HepG2 (cell line): ENCODE results near the gene CREG1. TPM values are rescaled to one million over a fixed set of nuclear protein-coding genes. Genes with fewer than 3 reads are reported as not detected.

Experiments used
- ATAC-seq: fragments of 200-7000 bp; cut with Tn5 transposase; 3 replicates; pipeline ENCODE4 v1.9.1; 2020; ENCODE audit warnings: mild to moderate bottlenecking, moderate library complexity
- BruUV-seq: library from RNA; stranded (reverse); fragments of 400-500 nt; replicated peaks from 2 replicates; lab custom pipeline; 2021; lab: Mats Ljungman, UMichigan
- CTCF ChIA-PET: fragments of 300-600 bp; formaldehyde crosslinking; extraction: SDS; loops from one replicate; lab custom pipeline; 2021; ENCODE audit warnings: low total read pairs, inconsistent platforms, low intra/inter-chr PET ratio; lab: Yijun Ruan, JAX
- POLR2A ChIA-PET: fragments of 350-600 bp; sonication (Branson Sonifier 250); formaldehyde crosslinking; loops from one replicate; lab custom pipeline; 2020; ENCODE audit warnings: antibody characterized with exemption, inconsistent platforms; lab: Yijun Ruan, JAX
- DNase-seq: peaks from one replicate; pipeline ENCODE4 v3.0.0-alpha.2; 2015; ENCODE audit warnings: low spot score
- FAIRE-seq: peaks from 3 replicates; lab custom pipeline; 2011; peaks lifted over from hg19 to GRCh38; lab: Jason Lieb, UNC
- H2AFZ ChIP-seq: one replicate; pipeline ENCODE4 v1.6.1; 2011; ENCODE audit warnings: low read length, inconsistent platforms
- H3K27ac ChIP-seq: fragments of 300-600 bp; 3 replicates; pipeline ENCODE4 v1.8.0; 2011; ENCODE audit warnings: mixed run types, mild to moderate bottlenecking, mixed read lengths, low read length, inconsistent platforms; ENCODE audit not compliant: insufficient read depth; ENCODE audit errors: extremely low read length
- H3K27me3 ChIP-seq, 2 experiments: fragments of 200-600 bp in 1 of 2; 2 replicates in 1 of 2; 3 replicates in 1 of 2; pipeline versions ENCODE4 v1.6.0 to v1.8.0; 2011; ENCODE audit warnings: low read length in 2 of 2, mild to moderate bottlenecking in 2 of 2, moderate library complexity in 2 of 2, inconsistent platforms in 1 of 2; ENCODE audit not compliant: insufficient read depth in 2 of 2, control insufficient read depth in 1 of 2
- H3K36me3 ChIP-seq, 2 experiments: fragments of 200-600 bp in 1 of 2; replicated peaks in 1 of 2; 2 replicates in 1 of 2; 3 replicates in 1 of 2; pipeline versions ENCODE4 v1.5.1 to v1.8.0; 2011; ENCODE audit warnings: low read length in 2 of 2, inconsistent platforms in 1 of 2; ENCODE audit not compliant: insufficient read depth in 2 of 2, control insufficient read depth in 1 of 2
- H3K4me1 ChIP-seq: 2 replicates; pipeline ENCODE4 v1.5.1; 2012; ENCODE audit warnings: low read length, inconsistent platforms; ENCODE audit not compliant: insufficient read depth
- H3K4me2 ChIP-seq: 2 replicates; pipeline ENCODE4 v1.6.0; 2011; ENCODE audit warnings: low read depth, low read length, inconsistent platforms
- H3K4me3 ChIP-seq, 3 experiments: fragments of 200-600 bp in 1 of 3; sonication (generic), shearing (Covaris generic) in 1 of 3; replicated peaks in 1 of 3; 2 replicates each; pipeline ENCODE4 v1.5.1; 2011 to 2016; ENCODE audit warnings: low read length in 3 of 3, inconsistent platforms in 2 of 3, low read depth in 2 of 3, mild to moderate bottlenecking in 2 of 3, control low read depth in 1 of 3, mixed read lengths in 1 of 3; ENCODE audit not compliant: insufficient read depth in 1 of 3
- H3K79me2 ChIP-seq: one replicate; pipeline ENCODE4 v1.6.1; 2011; ENCODE audit warnings: low read length, inconsistent platforms; ENCODE audit not compliant: insufficient read depth
- H3K9ac ChIP-seq: 2 replicates; pipeline ENCODE4 v1.6.0; 2011; ENCODE audit warnings: mild to moderate bottlenecking, low read depth, low read length, inconsistent platforms; ENCODE audit not compliant: insufficient read depth
- H3K9me3 ChIP-seq: 2 replicates; pipeline ENCODE4 v1.5.1; 2012; ENCODE audit warnings: mild to moderate bottlenecking, low read length
- H4K20me1 ChIP-seq: 2 replicates; pipeline ENCODE4 v1.6.0; 2011; ENCODE audit warnings: inconsistent platforms, mild to moderate bottlenecking, low read length, moderate library complexity; ENCODE audit not compliant: insufficient read depth
- ETS1 ChIP-seq: sonication (generic); formaldehyde crosslinking; IDR thresholded peaks from 2 replicates; pipeline ENCODE4 v1.4.0; 2020; ENCODE audit warnings: missing genetic modification reagents
- GRHL1 ChIP-seq: sonication (generic); formaldehyde crosslinking; conservative IDR thresholded peaks from 2 replicates; pipeline ENCODE4 v1.8.0; 2022; ENCODE audit warnings: missing genetic modification reagents
- NFE2L2 ChIP-seq: fragments of 150-350 bp; IDR thresholded peaks from 2 replicates; pipeline ENCODE4 v1.6.1; 2014; ENCODE audit warnings: low read length
- POGZ ChIP-seq: sonication (generic); formaldehyde crosslinking; IDR thresholded peaks from 2 replicates; pipeline ENCODE4 v1.4.0; 2020; ENCODE audit warnings: mild to moderate bottlenecking, missing genetic modification reagents
- SOX5 ChIP-seq: IDR thresholded peaks from 2 replicates; pipeline ENCODE4 v1.6.1; 2016; ENCODE audit warnings: borderline replicate concordance
- SPEN ChIP-seq: sonication (generic); formaldehyde crosslinking; IDR thresholded peaks from 2 replicates; pipeline ENCODE4 v1.5.1; 2020; ENCODE audit warnings: low read depth, mild to moderate bottlenecking, missing genetic modification reagents
- TCF7L2 ChIP-seq: IDR thresholded peaks from 2 replicates; pipeline ENCODE4 v1.6.1; 2011; ENCODE audit warnings: mild to moderate bottlenecking, low read depth, low read length, moderate library complexity
- TERF1 ChIP-seq: sonication (generic); formaldehyde crosslinking; IDR thresholded peaks from 2 replicates; pipeline ENCODE4 v1.8.0; 2022; ENCODE audit warnings: mild to moderate bottlenecking, missing genetic modification reagents, moderate library complexity
- TGIF2 ChIP-seq: IDR thresholded peaks from 2 replicates; pipeline ENCODE4 v1.6.1; 2016; ENCODE audit warnings: control low read depth, missing compliant biosample characterization
- ZC3H13 ChIP-seq: sonication (generic); formaldehyde crosslinking; IDR thresholded peaks from 2 replicates; pipeline ENCODE4 v1.8.1; 2023; ENCODE audit warnings: mild to moderate bottlenecking, missing genetic modification reagents, moderate library complexity
- ZNF281 ChIP-seq: sonication (generic); formaldehyde crosslinking; IDR thresholded peaks from 2 replicates; pipeline ENCODE4 v1.4.0; 2020; ENCODE audit warnings: missing genetic modification reagents, borderline replicate concordance
- ZNF362 ChIP-seq: sonication (generic); formaldehyde crosslinking; IDR thresholded peaks from 2 replicates; pipeline ENCODE4 v1.4.0; 2020; ENCODE audit warnings: missing genetic modification reagents, mild to moderate bottlenecking, borderline replicate concordance
- ZNF75D ChIP-seq: sonication (generic); formaldehyde crosslinking; IDR thresholded peaks from 2 replicates; pipeline ENCODE4 v1.8.1; 2023; ENCODE audit warnings: missing genetic modification reagents, mild to moderate bottlenecking, borderline replicate concordance
- WGBS: methylation state at CpG from one replicate; pipeline ENCODE4 v1.1.6; 2017; ENCODE audit warnings: low lambda C conversion rate; 5-methylcytosine and 5-hydroxymethylcytosine counted together
- in situ Hi-C: cut with HindIII; loops from 2 replicates; pipeline ENCODE4 v1.10.0; 2017; ENCODE audit warnings: low pct_unique_long_range_greater_than_20kb; ENCODE audit not compliant: extremely low pct_ligation_motif_present
- intact Hi-C: fragments of 100-400 bp; cut with micrococcal nuclease; formaldehyde crosslinking; loops from one replicate; pipeline ENCODE4 v1.10.0; 2022; ENCODE audit not compliant: unreplicated experiment
- polyA plus RNA-seq, 8 experiments: library from polyadenylated mRNA; depleted of rRNA in 3 of 8; stranded (reverse) in 7 of 8; unstranded in 1 of 8; fragments of >200 nt; fragmentation: Illumina TruSeq in 4 of 8; extraction: Trizol in 4 of 8; gene quantifications; 2 replicates each; pipeline versions ENCODE4 v1.2.1 to v1.2.3, GENCODE V29; 2011 to 2016; ENCODE audit warnings: low read depth in 4 of 8, missing spikeins in 1 of 8, mixed read lengths in 1 of 8; ENCODE audit not compliant: insufficient read depth in 1 of 8
- total RNA-seq, 5 experiments: library from RNA; depleted of rRNA; stranded (reverse); fragments of >200 nt; fragmentation: Illumina TruSeq; extraction: Trizol; gene quantifications; 2 replicates each; pipeline ENCODE4 v1.2.3, GENCODE V29; 2016; ENCODE audit warnings: low read depth in 1 of 5
- TF ChIP-seq, protein P1 (sequence below): sonication (generic); formaldehyde crosslinking; IDR thresholded peaks from 2 replicates; pipeline ENCODE4 v1.4.0; 2020; ENCODE audit warnings: missing genetic modification reagents, borderline replicate concordance

The CREG1 gene
- total and polyA plus RNA-seq, 2 of the 13 experiments (the other 11 are each of a cell fraction or from before 2014, with no cell fraction given): 31.3 to 33.5 TPM

- TF ChIP-seq ZNF281: no peak
Observed at GRCh38 chr1:167507719-167508118, 45.8 kb downstream of the CREG1 start (continued).

DNA sequence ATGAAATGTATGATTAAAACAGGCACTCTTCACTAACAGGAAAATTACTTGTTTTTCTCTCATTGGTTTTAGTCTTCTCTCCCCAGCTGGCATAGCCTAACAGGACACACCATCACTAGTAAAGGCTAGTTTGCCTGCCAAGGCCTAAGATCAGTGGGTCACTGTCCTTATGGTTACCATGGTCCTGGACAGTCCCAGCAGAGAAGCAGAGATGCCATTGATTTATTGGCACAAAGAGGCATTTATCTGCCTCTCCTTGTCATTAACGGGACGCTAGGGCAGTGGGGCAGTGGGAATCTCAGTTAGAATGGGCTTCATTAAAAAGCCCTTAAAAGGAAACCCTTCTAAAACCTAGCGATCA is 49.1 kb downstream of the CREG1 start:
- BruUV-seq: no TSS peak
- Histone ChIP-seq H3K4me2 (no peak overlapping the region), H3K79me2 (no peaks in the 10 kb centered on the region), H4K20me1 (no peaks in the 10 kb centered on the region), H3K9ac (no peak overlapping the region), H3K4me3 (no peak overlapping the region), H3K27ac (no peak overlapping the region), H2AFZ (no peak overlapping the region), H3K4me1 (no peaks in the 10 kb centered on the region), H3K27me3 (peaks cover 3 to 32% of the 10 kb centered on the region in 2 experiments; a peak in 4 of 5 replicates), H3K9me3 (no peaks in the 10 kb centered on the region), H3K36me3 (no peaks in the 10 kb centered on the region)
- ATAC-seq (no peak), FAIRE-seq (no peak), DNase-seq (no peak)
- in situ Hi-C loops: no loop called here
- WGBS: 18% methylated on average over 3 of the region's 3 CpGs
- intact Hi-C loops: no loop called here
- ChIA-PET POLR2A (no interaction called here), CTCF (no interaction called here)
- no peak for TF ChIP-seq SPEN (CRISPR knock-in tag)
- no peak for TF ChIP-seq NFE2L2
- TF ChIP-seq POGZ (CRISPR knock-in tag): no peak
- TF ChIP-seq SOX5 (CRISPR knock-in tag): no peak
- TF ChIP-seq ZNF362 (CRISPR knock-in tag): no peak
- no peak for TF ChIP-seq TERF1 (CRISPR knock-in tag)
- TF ChIP-seq, protein P1, sequence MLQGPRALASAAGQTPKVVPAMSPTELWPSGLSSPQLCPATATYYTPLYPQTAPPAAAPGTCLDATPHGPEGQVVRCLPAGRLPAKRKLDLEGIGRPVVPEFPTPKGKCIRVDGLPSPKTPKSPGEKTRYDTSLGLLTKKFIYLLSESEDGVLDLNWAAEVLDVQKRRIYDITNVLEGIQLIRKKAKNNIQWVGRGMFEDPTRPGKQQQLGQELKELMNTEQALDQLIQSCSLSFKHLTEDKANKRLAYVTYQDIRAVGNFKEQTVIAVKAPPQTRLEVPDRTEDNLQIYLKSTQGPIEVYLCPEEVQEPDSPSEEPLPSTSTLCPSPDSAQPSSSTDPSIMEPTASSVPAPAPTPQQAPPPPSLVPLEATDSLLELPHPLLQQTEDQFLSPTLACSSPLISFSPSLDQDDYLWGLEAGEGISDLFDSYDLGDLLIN (CRISPR knock-in tag): no peak
- TF ChIP-seq ZNF75D (CRISPR knock-in tag): no peak
- TF ChIP-seq ETS1: no peak
- TF ChIP-seq ZC3H13 (CRISPR knock-in tag): no peak
- no peak for TF ChIP-seq TCF7L2
- TF ChIP-seq GRHL1 (CRISPR knock-in tag): no peak
- TF ChIP-seq TGIF2 (CRISPR knock-in tag): no peak
